Left lung (tissue), 10 donors: ENCODE results near the gene TRMT10B. TPM values are rescaled to one million over a fixed set of nuclear protein-coding genes. Genes with fewer than 3 reads are reported as not detected.
A peak's percentile ranks its signal among the peaks of the same experiment; 100 is the strongest.
"Not testable (repeated sequence)": the region's sequence is repeated elsewhere in the genome, so short reads cannot be mapped to it uniquely, and the experiment has no call there.

Source experiments
- ATAC-seq: fragments of 200-7000 bp; cut with Tn5 transposase; one replicate; pipeline ENCODE4 v1.9.1; 2020; ENCODE audit warnings: moderate library complexity
- DNase-seq, 4 donors: peaks; one replicate each; pipeline ENCODE4 v3.0.0-alpha.2; 2013 to 2020
- H3K27ac ChIP-seq, 2 donors: fragments of 200-600 bp; sonication (generic) in 1 of 2; one replicate each; pipeline versions ENCODE4 v1.5.0 to v1.8.0; 2020 to 2021
- H3K27me3 ChIP-seq, 2 donors: fragments of 200-600 bp; sonication (generic) in 1 of 2; one replicate each; pipeline versions ENCODE4 v1.5.0 to v1.8.0; 2020 to 2021
- H3K36me3 ChIP-seq, 2 donors: fragments of 200-600 bp; sonication (generic) in 1 of 2; one replicate each; pipeline versions ENCODE4 v1.5.0 to v1.8.0; 2020 to 2021
- H3K4me1 ChIP-seq, 2 donors: fragments of 200-600 bp; one replicate each; pipeline ENCODE4 v1.8.0; 2021
- H3K4me3 ChIP-seq, 2 donors: fragments of 200-600 bp; sonication (generic) in 1 of 2; one replicate each; pipeline versions ENCODE4 v1.5.0 to v1.8.0; 2020 to 2021; ENCODE audit warnings: mild to moderate bottlenecking in 1 of 2
- H3K9me3 ChIP-seq, 2 donors: fragments of 200-600 bp; sonication (generic) in 1 of 2; one replicate each; pipeline versions ENCODE4 v1.5.0 to v1.8.0; 2020 to 2021
- intact Hi-C, 2 donors: fragments of 100-400 bp; cut with DNase I; formaldehyde crosslinking; loops; one replicate each; pipeline versions ENCODE4 v1.11.2 to v1.14.2; 2022
- polyA plus RNA-seq, 6 donors: library from polyadenylated mRNA; unstranded; fragments of 120-200 nt; gene quantifications; one replicate each; pipeline ENCODE4 v1.2.1, GENCODE V29; 2013; ENCODE audit not compliant: insufficient read length in 6 of 6
- total RNA-seq, 2 donors: library from RNA; stranded (reverse); fragmentation: NEBNext Ultra II Directional; extraction: Animal tissue kit (Norgen Biotek cat#: 25700); gene quantifications; one replicate each; pipeline ENCODE4 v1.2.1, GENCODE V29; 2021
- TF ChIP-seq, protein P1 (sequence below), 2 donors: fragments of 200-600 bp; sonication (generic) in 1 of 2; IDR thresholded peaks; one replicate each; pipeline versions ENCODE4 v1.5.0 to v1.8.0; 2021; ENCODE audit warnings: antibody characterized with exemption in 2 of 2
- donor health status: DM: no; HTN: yes; CAD: no.
- donor health status: DM: no; HTN: no; CAD: no.

TRMT10B gene
- total and polyA plus RNA-seq, 8 donors = 5.8 to 32.2 (median 26.2) TPM

DNA sequence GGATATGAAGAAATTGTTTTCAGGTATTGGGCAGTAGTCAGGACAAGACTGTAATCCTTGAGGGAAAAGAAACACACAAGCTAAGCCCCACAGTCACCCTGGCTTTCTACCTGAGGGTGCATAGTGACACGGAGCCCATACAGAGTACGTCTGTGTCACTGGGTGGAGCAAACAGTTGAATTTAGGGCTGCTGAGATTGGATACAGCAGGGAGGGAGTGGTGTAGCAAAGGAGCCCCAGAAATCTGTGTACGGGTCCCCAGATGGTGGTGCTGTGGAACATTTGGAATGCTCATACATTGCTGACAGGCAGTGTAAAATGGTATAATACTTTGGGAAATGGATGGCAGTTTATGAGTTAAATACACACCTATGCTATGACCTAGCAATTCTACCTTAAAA, 5.1 kb downstream of the TRMT10B start:
- Histone ChIP-seq H3K27me3 (no peaks in the 10 kb centered on the region), H3K27ac (no peak overlapping the region), H3K4me3 (no peak overlapping the region), H3K36me3 (peaks cover 0 to 10% of the 10 kb centered on the region in 2 donors), H3K4me1 (peaks cover 8 to 12% of the 10 kb centered on the region in 2 donors), H3K9me3 (no peaks in the 10 kb centered on the region)
- TF ChIP-seq, protein P1, sequence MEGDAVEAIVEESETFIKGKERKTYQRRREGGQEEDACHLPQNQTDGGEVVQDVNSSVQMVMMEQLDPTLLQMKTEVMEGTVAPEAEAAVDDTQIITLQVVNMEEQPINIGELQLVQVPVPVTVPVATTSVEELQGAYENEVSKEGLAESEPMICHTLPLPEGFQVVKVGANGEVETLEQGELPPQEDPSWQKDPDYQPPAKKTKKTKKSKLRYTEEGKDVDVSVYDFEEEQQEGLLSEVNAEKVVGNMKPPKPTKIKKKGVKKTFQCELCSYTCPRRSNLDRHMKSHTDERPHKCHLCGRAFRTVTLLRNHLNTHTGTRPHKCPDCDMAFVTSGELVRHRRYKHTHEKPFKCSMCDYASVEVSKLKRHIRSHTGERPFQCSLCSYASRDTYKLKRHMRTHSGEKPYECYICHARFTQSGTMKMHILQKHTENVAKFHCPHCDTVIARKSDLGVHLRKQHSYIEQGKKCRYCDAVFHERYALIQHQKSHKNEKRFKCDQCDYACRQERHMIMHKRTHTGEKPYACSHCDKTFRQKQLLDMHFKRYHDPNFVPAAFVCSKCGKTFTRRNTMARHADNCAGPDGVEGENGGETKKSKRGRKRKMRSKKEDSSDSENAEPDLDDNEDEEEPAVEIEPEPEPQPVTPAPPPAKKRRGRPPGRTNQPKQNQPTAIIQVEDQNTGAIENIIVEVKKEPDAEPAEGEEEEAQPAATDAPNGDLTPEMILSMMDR (IDR thresholded peaks at IDR 0.05) = no peak
- ATAC-seq (no peak), DNase-seq (no peak)
- intact Hi-C loops = no loop called here

DNA sequence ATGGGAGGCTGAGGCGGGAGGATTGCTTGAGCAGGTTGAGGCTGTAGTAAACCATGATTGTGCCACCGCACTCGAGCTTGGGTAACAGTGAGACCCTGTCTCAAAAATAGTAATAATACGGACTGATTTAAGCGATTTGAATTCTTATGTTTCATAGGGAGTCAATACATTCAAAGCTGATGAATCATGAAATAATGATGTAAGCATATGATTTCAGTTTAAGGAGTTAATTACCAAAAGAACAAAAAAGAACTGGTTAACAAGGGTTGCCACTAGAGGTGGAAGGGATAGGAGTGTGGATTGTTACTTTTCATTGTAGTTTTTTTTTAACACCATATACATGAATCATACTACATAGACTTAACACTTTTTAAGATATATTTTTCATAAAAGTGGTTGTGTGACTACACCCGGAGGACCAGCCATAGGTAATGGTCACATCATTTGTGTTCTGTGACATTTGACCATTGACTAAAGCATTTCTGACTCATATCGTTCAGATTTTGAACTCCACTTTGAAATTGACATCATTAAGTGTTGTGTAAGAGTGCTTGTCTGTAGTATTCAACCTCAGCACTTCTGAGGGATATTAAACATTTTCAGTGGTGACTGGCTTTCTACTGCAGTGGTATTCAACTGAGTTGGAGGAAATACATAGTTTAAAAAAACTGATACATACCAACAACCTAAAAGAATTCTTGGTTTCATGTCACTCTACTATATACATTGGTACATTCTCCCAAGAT, 7.0 kb downstream of the TRMT10B start:
- peaks cover 0 to 22% of the 10 kb centered on the region in 2 donors for H3K36me3 ChIP-seq
- TF ChIP-seq, protein P1 (IDR thresholded peaks at IDR 0.05) = no peak
- peak; percentile 93 for ATAC-seq
- DNase-seq = no peak
- no peaks in the 10 kb centered on the region for H3K9me3 ChIP-seq
- intact Hi-C loops = no loop called here
- no peak overlapping the region for H3K4me3 ChIP-seq
- H3K27me3 ChIP-seq = no peaks in the 10 kb centered on the region
- peaks cover 0 to 5% of the 10 kb centered on the region in 2 donors for H3K4me1 ChIP-seq
- no peak overlapping the region for H3K27ac ChIP-seq

DNA sequence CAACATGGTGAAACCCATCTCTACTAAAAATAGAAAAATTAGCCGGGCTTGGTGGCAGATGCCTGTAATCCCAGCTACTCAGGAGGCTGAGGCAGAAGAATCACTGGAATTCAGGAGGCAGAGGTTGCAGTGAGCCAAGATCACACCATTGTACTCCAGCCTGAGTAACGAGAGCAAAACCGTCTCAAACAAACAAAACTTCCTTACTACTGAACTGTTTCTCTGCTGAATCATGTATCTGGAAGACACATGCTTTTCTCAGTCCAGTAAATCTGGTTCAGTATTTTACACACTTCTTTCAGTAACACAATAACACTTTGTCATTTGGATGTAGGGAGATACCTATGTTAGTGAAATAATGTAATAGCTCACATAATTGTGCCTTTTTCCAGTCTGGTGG, 7.9 kb downstream of the TRMT10B start:
- DNase-seq = no peak
- peak; percentile 47 for ATAC-seq
- TF ChIP-seq, protein P1 (IDR thresholded peaks at IDR 0.05) = no peak
- Histone ChIP-seq H3K27me3 (no peaks in the 10 kb centered on the region), H3K4me1 (peaks cover 0 to 5% of the 10 kb centered on the region in 2 donors), H3K4me3 (no peak overlapping the region), H3K27ac (no peak overlapping the region), H3K36me3 (peaks cover 0 to 22% of the 10 kb centered on the region in 2 donors), H3K9me3 (no peaks in the 10 kb centered on the region)
- intact Hi-C loops = no loop called here

DNA sequence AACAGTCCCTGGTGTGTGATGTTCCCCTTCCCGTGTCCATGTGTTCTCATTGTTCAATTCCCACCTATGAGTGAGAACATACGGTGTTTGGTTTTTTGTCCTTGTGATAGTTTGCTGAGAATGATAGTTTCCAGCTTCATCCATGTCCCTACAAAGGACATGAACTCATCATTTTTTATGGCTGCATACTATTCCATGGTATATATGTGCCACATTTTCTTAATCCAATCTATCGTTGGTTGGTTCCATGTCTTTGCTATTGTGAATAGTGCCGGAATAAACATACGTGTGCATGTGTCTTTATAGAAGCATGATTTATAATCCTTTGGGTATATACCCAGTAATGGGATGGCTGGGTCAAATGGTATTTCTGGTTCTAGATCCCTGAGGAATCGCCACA, 11.7 kb downstream of the TRMT10B start:
- DNase-seq, H3K27me3 ChIP-seq, H3K27ac ChIP-seq, H3K4me1 ChIP-seq, H3K4me3 ChIP-seq, intact Hi-C loops, H3K9me3 ChIP-seq, ATAC-seq: not testable (repeated sequence)
- peaks cover 0 to 29% of the 10 kb centered on the region in 2 donors for H3K36me3 ChIP-seq

DNA sequence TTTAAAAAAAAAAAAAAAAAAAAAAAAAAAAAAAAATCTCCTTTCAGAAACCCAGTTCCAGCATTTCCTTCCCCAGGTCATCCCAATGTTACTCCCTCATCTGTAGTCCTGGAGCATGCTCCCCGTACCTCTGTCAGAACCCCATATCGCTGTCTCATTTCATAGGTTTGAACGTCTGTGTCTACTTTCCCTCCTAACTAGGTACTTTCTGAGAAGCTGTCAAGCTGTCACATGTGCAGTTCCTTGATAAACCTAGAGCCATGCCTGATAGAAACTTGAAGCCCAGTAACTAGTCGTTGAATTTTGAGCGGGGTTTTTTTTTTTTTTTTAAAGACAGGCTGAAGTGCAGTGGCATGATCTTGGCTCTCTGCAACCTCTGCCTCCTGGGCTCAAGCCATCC, 15.7 kb downstream of the TRMT10B start:
- Histone ChIP-seq H3K36me3 (peaks cover 0 to 52% of the 10 kb centered on the region in 2 donors), H3K27me3 (no peaks in the 10 kb centered on the region), H3K27ac (no peak overlapping the region), H3K4me3 (no peak overlapping the region), H3K9me3 (no peaks in the 10 kb centered on the region), H3K4me1 (no peaks in the 10 kb centered on the region)
- DNase-seq (no peak), ATAC-seq (no peak)
- intact Hi-C loops = no loop called here
- TF ChIP-seq, protein P1 (IDR thresholded peaks at IDR 0.05) = no peak

DNA sequence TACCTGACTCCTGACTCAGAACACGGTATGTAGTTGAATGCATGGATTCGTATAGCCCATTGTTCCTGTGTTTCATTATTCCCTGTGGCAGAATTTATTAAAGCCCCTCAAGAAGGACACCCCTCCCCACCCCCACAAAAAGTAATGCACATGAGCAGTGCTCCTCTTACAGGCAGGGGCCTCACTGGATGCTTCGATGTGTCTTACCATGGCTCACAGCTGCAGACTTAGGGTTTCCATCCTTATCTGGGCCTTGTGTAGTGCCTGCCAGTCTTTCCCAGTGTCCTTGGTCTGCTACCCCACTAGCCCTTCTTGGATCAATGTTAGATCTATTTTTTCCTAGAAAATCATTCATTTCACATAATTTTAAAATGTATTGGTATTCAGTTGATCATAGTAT, 16.4 kb downstream of the TRMT10B start:
- Histone ChIP-seq H3K27ac (no peak overlapping the region), H3K36me3 (peaks cover 0 to 47% of the 10 kb centered on the region in 2 donors), H3K9me3 (no peaks in the 10 kb centered on the region), H3K27me3 (no peaks in the 10 kb centered on the region), H3K4me1 (no peaks in the 10 kb centered on the region), H3K4me3 (no peak overlapping the region)
- DNase-seq = no peak
- intact Hi-C loops = no loop called here
- no peak for ATAC-seq
- TF ChIP-seq, protein P1 (IDR thresholded peaks at IDR 0.05) = no peak
